ENCODE data around the gene KRT5.

DNA sequence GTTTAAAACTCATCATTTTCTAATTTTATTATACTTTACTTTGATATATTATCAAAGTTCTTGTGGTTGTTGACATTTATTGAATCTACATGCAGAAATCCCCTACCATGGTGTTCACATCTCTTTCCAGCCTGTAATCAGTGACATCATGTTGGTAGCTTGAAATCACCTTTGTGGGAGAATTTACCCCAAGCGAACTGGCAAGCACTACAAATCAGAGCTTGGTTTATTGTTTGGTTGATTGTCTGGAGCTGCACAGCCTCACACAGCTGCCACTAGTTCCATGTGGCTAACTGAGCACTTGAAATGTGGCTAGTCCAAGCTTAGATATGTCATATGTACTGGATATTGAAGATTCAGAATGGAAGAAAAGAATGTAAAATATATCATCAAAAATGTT is 15.4 kb upstream of the KRT5 start:
- TF ChIP-seq, protein P1, sequence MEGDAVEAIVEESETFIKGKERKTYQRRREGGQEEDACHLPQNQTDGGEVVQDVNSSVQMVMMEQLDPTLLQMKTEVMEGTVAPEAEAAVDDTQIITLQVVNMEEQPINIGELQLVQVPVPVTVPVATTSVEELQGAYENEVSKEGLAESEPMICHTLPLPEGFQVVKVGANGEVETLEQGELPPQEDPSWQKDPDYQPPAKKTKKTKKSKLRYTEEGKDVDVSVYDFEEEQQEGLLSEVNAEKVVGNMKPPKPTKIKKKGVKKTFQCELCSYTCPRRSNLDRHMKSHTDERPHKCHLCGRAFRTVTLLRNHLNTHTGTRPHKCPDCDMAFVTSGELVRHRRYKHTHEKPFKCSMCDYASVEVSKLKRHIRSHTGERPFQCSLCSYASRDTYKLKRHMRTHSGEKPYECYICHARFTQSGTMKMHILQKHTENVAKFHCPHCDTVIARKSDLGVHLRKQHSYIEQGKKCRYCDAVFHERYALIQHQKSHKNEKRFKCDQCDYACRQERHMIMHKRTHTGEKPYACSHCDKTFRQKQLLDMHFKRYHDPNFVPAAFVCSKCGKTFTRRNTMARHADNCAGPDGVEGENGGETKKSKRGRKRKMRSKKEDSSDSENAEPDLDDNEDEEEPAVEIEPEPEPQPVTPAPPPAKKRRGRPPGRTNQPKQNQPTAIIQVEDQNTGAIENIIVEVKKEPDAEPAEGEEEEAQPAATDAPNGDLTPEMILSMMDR (conservative IDR thresholded peaks at IDR 0.05), result no peak
- no peak for TF ChIP-seq ZFX (IDR thresholded peaks at IDR 0.05)
